ENCODE data around the gene SRPRB. TPM values are rescaled to one million over a fixed set of nuclear protein-coding genes. Genes with fewer than 3 reads are reported as not detected.
"Not testable (repeated sequence)": the region's sequence is repeated elsewhere in the genome, so short reads cannot be mapped to it uniquely, and the experiment has no call there.

The SRPRB gene
- polyA plus RNA-seq, 4 donors: 7.6 to 55.3 (median 31.7) TPM

- H3K27me3 ChIP-seq (ENCODE audit: control insufficient read depth in 3 of 3, insufficient read depth in 3 of 3, low read length in 3 of 3): no peaks in the 10 kb centered on the region
- H3K36me3 ChIP-seq (ENCODE audit: control insufficient read depth in 3 of 3, insufficient read depth in 2 of 3, low read depth in 1 of 3, low read length in 3 of 3): no peaks in the 10 kb centered on the region
- H3K4me1 ChIP-seq (ENCODE audit: control insufficient read depth in 3 of 3, insufficient read depth in 2 of 3, low read depth in 1 of 3, low read length in 2 of 3): no peaks in the 10 kb centered on the region
- no peak overlapping the region for H3K27ac ChIP-seq (ENCODE audit: low read depth in 1 of 3, low read length in 2 of 3)
- 86 to 94% (median 92%) methylated on average over 9 of the region's 9 CpGs for WGBS, 3 donors
- no peaks in the 10 kb centered on the region for H3K9me3 ChIP-seq (ENCODE audit: control insufficient read depth in 2 of 2, insufficient read depth in 1 of 2, low read depth in 1 of 2, low read length in 1 of 2)
- DNase-seq (no peak), FAIRE-seq (no peak)
- no peak overlapping the region for H3K4me3 ChIP-seq (ENCODE audit: low read depth in 1 of 3, low read length in 3 of 3)
These were observed 30.3 kb upstream of the SRPRB start for GRCh38 chr3:133775309-133775708.

GRCh38 chr3:133775835-133776234, 29.8 kb upstream of the SRPRB start:
- Histone ChIP-seq H3K36me3 (ENCODE audit: control insufficient read depth in 3 of 3, insufficient read depth in 2 of 3, low read depth in 1 of 3, low read length in 3 of 3) (no peaks in the 10 kb centered on the region), H3K9me3 (ENCODE audit: control insufficient read depth in 2 of 2, insufficient read depth in 1 of 2, low read depth in 1 of 2, low read length in 1 of 2) (no peaks in the 10 kb centered on the region), H3K4me1 (ENCODE audit: control insufficient read depth in 3 of 3, insufficient read depth in 2 of 3, low read depth in 1 of 3, low read length in 2 of 3) (no peaks in the 10 kb centered on the region), H3K27me3 (ENCODE audit: control insufficient read depth in 3 of 3, insufficient read depth in 3 of 3, low read length in 3 of 3) (no peaks in the 10 kb centered on the region), H3K27ac (ENCODE audit: low read depth in 1 of 3, low read length in 2 of 3) (no peak overlapping the region), H3K4me3 (ENCODE audit: low read depth in 1 of 3, low read length in 3 of 3) (no peak overlapping the region)
- 87 to 94% (median 94%) methylated on average over 5 of the region's 5 CpGs for WGBS, 3 donors
- no peak for DNase-seq
- no peak for FAIRE-seq

GRCh38 chr3:133776794-133777438, 28.7 kb upstream of the SRPRB start:
- Histone ChIP-seq H3K27me3 (ENCODE audit: control insufficient read depth in 3 of 3, insufficient read depth in 3 of 3, low read length in 3 of 3) (no peaks in the 10 kb centered on the region), H3K4me1 (ENCODE audit: control insufficient read depth in 3 of 3, insufficient read depth in 2 of 3, low read depth in 1 of 3, low read length in 2 of 3) (no peaks in the 10 kb centered on the region), H3K4me3 (ENCODE audit: low read depth in 1 of 3, low read length in 3 of 3) (no peak overlapping the region), H3K9me3 (ENCODE audit: control insufficient read depth in 2 of 2, insufficient read depth in 1 of 2, low read depth in 1 of 2, low read length in 1 of 2) (no peaks in the 10 kb centered on the region), H3K36me3 (ENCODE audit: control insufficient read depth in 3 of 3, insufficient read depth in 2 of 3, low read depth in 1 of 3, low read length in 3 of 3) (no peaks in the 10 kb centered on the region), H3K27ac (ENCODE audit: low read depth in 1 of 3, low read length in 2 of 3) (no peak overlapping the region)
- 93 to 94% (median 93%) methylated on average over 7 of the region's 7 CpGs for WGBS, 3 donors
- no peak for FAIRE-seq
- no peak for DNase-seq

GRCh38 chr3:133777807-133778568, 27.6 kb upstream of the SRPRB start:
- no peak overlapping the region for H3K27ac ChIP-seq (ENCODE audit: low read depth in 1 of 3, low read length in 2 of 3)
- FAIRE-seq (no peak), DNase-seq (no peak)
- H3K27me3 ChIP-seq (ENCODE audit: control insufficient read depth in 3 of 3, insufficient read depth in 3 of 3, low read length in 3 of 3): no peaks in the 10 kb centered on the region
- no peaks in the 10 kb centered on the region for H3K4me1 ChIP-seq (ENCODE audit: control insufficient read depth in 3 of 3, insufficient read depth in 2 of 3, low read depth in 1 of 3, low read length in 2 of 3)
- H3K9me3 ChIP-seq (ENCODE audit: control insufficient read depth in 2 of 2, insufficient read depth in 1 of 2, low read depth in 1 of 2, low read length in 1 of 2): no peaks in the 10 kb centered on the region
- 45 to 68% (median 61%) methylated on average over 8 of the region's 8 CpGs for WGBS, 3 donors
- no peak overlapping the region for H3K4me3 ChIP-seq (ENCODE audit: low read depth in 1 of 3, low read length in 3 of 3)
- H3K36me3 ChIP-seq (ENCODE audit: control insufficient read depth in 3 of 3, insufficient read depth in 2 of 3, low read depth in 1 of 3, low read length in 3 of 3): no peaks in the 10 kb centered on the region

- no peak overlapping the region for H3K4me3 ChIP-seq (ENCODE audit: low read depth in 1 of 3, low read length in 3 of 3)
- H3K4me1 ChIP-seq (ENCODE audit: control insufficient read depth in 3 of 3, insufficient read depth in 2 of 3, low read depth in 1 of 3, low read length in 2 of 3): no peaks in the 10 kb centered on the region
- no peaks in the 10 kb centered on the region for H3K9me3 ChIP-seq (ENCODE audit: control insufficient read depth in 2 of 2, insufficient read depth in 1 of 2, low read depth in 1 of 2, low read length in 1 of 2)
- peaks cover 0 to 8% (median 0%) of the 10 kb centered on the region in 3 donors for H3K27me3 ChIP-seq (ENCODE audit: control insufficient read depth in 3 of 3, insufficient read depth in 3 of 3, low read length in 3 of 3)
- FAIRE-seq: no peak
- H3K27ac ChIP-seq (ENCODE audit: low read depth in 1 of 3, low read length in 2 of 3): no peak overlapping the region
- no peak for DNase-seq
- H3K36me3 ChIP-seq (ENCODE audit: control insufficient read depth in 3 of 3, insufficient read depth in 2 of 3, low read depth in 1 of 3, low read length in 3 of 3): no peaks in the 10 kb centered on the region
- WGBS, 3 donors: 49 to 86% (median 58%) methylated on average over 4 of the region's 4 CpGs
These were observed 25.9 kb upstream of the SRPRB start for GRCh38 chr3:133779626-133780203.

- not testable (repeated sequence) for DNase-seq; H3K27me3 ChIP-seq (ENCODE audit: control insufficient read depth in 3 of 3, insufficient read depth in 3 of 3, low read length in 3 of 3); H3K27ac ChIP-seq (ENCODE audit: low read depth in 1 of 3, low read length in 2 of 3); H3K9me3 ChIP-seq (ENCODE audit: control insufficient read depth in 2 of 2, insufficient read depth in 1 of 2, low read depth in 1 of 2, low read length in 1 of 2); H3K36me3 ChIP-seq (ENCODE audit: control insufficient read depth in 3 of 3, insufficient read depth in 2 of 3, low read depth in 1 of 3, low read length in 3 of 3); H3K4me3 ChIP-seq (ENCODE audit: low read depth in 1 of 3, low read length in 3 of 3); H3K4me1 ChIP-seq (ENCODE audit: control insufficient read depth in 3 of 3, insufficient read depth in 2 of 3, low read depth in 1 of 3, low read length in 2 of 3); FAIRE-seq
- WGBS, 3 donors: 82 to 91% (median 88%) methylated on average over 6 of the region's 6 CpGs
These were observed 24.9 kb upstream of the SRPRB start for GRCh38 chr3:133780756-133781155.

GRCh38 chr3:133781570-133781969, 24.0 kb upstream of the SRPRB start:
- Histone ChIP-seq H3K27ac (ENCODE audit: low read depth in 1 of 3, low read length in 2 of 3) (no peak overlapping the region), H3K36me3 (ENCODE audit: control insufficient read depth in 3 of 3, insufficient read depth in 2 of 3, low read depth in 1 of 3, low read length in 3 of 3) (no peaks in the 10 kb centered on the region), H3K9me3 (ENCODE audit: control insufficient read depth in 2 of 2, insufficient read depth in 1 of 2, low read depth in 1 of 2, low read length in 1 of 2) (no peaks in the 10 kb centered on the region), H3K4me3 (ENCODE audit: low read depth in 1 of 3, low read length in 3 of 3) (no peak overlapping the region), H3K27me3 (ENCODE audit: control insufficient read depth in 3 of 3, insufficient read depth in 3 of 3, low read length in 3 of 3) (peaks cover 0 to 8% (median 0%) of the 10 kb centered on the region in 3 donors), H3K4me1 (ENCODE audit: control insufficient read depth in 3 of 3, insufficient read depth in 2 of 3, low read depth in 1 of 3, low read length in 2 of 3) (no peaks in the 10 kb centered on the region)
- FAIRE-seq (no peak), DNase-seq (no peak)

- no peak for FAIRE-seq
- Histone ChIP-seq H3K9me3 (ENCODE audit: control insufficient read depth in 2 of 2, insufficient read depth in 1 of 2, low read depth in 1 of 2, low read length in 1 of 2) (no peaks in the 10 kb centered on the region), H3K27ac (ENCODE audit: low read depth in 1 of 3, low read length in 2 of 3) (no peak overlapping the region), H3K4me1 (ENCODE audit: control insufficient read depth in 3 of 3, insufficient read depth in 2 of 3, low read depth in 1 of 3, low read length in 2 of 3) (no peaks in the 10 kb centered on the region), H3K27me3 (ENCODE audit: control insufficient read depth in 3 of 3, insufficient read depth in 3 of 3, low read length in 3 of 3) (peaks cover 0 to 8% (median 0%) of the 10 kb centered on the region in 3 donors), H3K4me3 (ENCODE audit: low read depth in 1 of 3, low read length in 3 of 3) (no peak overlapping the region), H3K36me3 (ENCODE audit: control insufficient read depth in 3 of 3, insufficient read depth in 2 of 3, low read depth in 1 of 3, low read length in 3 of 3) (no peaks in the 10 kb centered on the region)
- 65 to 87% (median 83%) methylated on average over 2 of the region's 2 CpGs for WGBS, 3 donors
- no peak for DNase-seq
These were observed 23.2 kb upstream of the SRPRB start for GRCh38 chr3:133782454-133782853.

Measured in small intestine (tissue), 7 donors.